WTC11 (cell line): ENCODE data around the gene ANKMY1. TPM values are rescaled to one million over a fixed set of nuclear protein-coding genes. Genes with fewer than 3 reads are reported as not detected.

Experiments used
- CREB1 ChIP-seq: sonication (generic); formaldehyde crosslinking; IDR thresholded peaks from 2 replicates; pipeline ENCODE4 v1.8.0; 2023; ENCODE audit warnings: mild to moderate bottlenecking, missing genetic modification reagents
- FOXP1 ChIP-seq: sonication (generic); formaldehyde crosslinking; IDR thresholded peaks from 2 replicates; pipeline ENCODE4 v1.8.0; 2022; ENCODE audit warnings: missing genetic modification reagents, mild to moderate bottlenecking, moderate library complexity, borderline replicate concordance
- GRHL2 ChIP-seq: fragments of 250-450 bp; sonication (Bioruptor Pico); IDR thresholded peaks from 2 replicates; pipeline ENCODE4 v1.8.0; 2022; ENCODE audit warnings: mild to moderate bottlenecking, moderate library complexity; ENCODE audit not compliant: insufficient replicate concordance, severe bottlenecking
- JAZF1 ChIP-seq: fragments of 250-450 bp; sonication (Bioruptor Pico); IDR thresholded peaks from 2 replicates; pipeline ENCODE4 v1.9.0; 2021; ENCODE audit warnings: moderate library complexity, mild to moderate bottlenecking, inconsistent platforms
- MXD4 ChIP-seq: fragments of 250-450 bp; sonication (Bioruptor Pico); IDR thresholded peaks from 2 replicates; pipeline ENCODE4 v1.8.0; 2021; ENCODE audit warnings: mild to moderate bottlenecking, moderate library complexity, borderline replicate concordance
- NFATC4 ChIP-seq: fragments of 250-450 bp; sonication (Bioruptor Pico); IDR thresholded peaks from 2 replicates; pipeline ENCODE4 v1.9.0; 2021; ENCODE audit warnings: mild to moderate bottlenecking
- NFE2L1 ChIP-seq: sonication (generic); formaldehyde crosslinking; IDR thresholded peaks from 2 replicates; pipeline ENCODE4 v1.8.1; 2023; ENCODE audit warnings: missing genetic modification reagents
- SMAD4 ChIP-seq: sonication (generic); formaldehyde crosslinking; IDR thresholded peaks from 2 replicates; pipeline ENCODE4 v1.8.0; 2022; ENCODE audit warnings: mild to moderate bottlenecking, missing genetic modification reagents
- SOX15 ChIP-seq: fragments of 250-450 bp; sonication (Bioruptor Pico); IDR thresholded peaks from 2 replicates; pipeline ENCODE4 v1.9.0; 2021; ENCODE audit warnings: mild to moderate bottlenecking
- TEAD1 ChIP-seq: sonication (generic); formaldehyde crosslinking; IDR thresholded peaks from 2 replicates; pipeline ENCODE4 v1.8.0; 2022; ENCODE audit warnings: mild to moderate bottlenecking, missing genetic modification reagents
- TP53 ChIP-seq: sonication (generic); formaldehyde crosslinking; IDR thresholded peaks from 2 replicates; pipeline ENCODE4 v1.8.1; 2023; ENCODE audit warnings: mild to moderate bottlenecking, missing genetic modification reagents
- ZNF121 ChIP-seq: sonication (generic); formaldehyde crosslinking; IDR thresholded peaks from 2 replicates; pipeline ENCODE4 v1.8.0; 2023; ENCODE audit warnings: missing genetic modification reagents
- ZNF138 ChIP-seq: sonication (generic); formaldehyde crosslinking; conservative IDR thresholded peaks from 2 replicates; pipeline ENCODE4 v1.8.1; 2022; ENCODE audit warnings: mild to moderate bottlenecking, moderate library complexity, missing genetic modification reagents
- ZNF317 ChIP-seq: sonication (generic); formaldehyde crosslinking; IDR thresholded peaks from 2 replicates; pipeline ENCODE4 v1.8.1; 2023; ENCODE audit warnings: low read depth, mild to moderate bottlenecking, moderate library complexity, missing genetic modification reagents, borderline replicate concordance
- ZNF671 ChIP-seq: fragments of 250-450 bp; sonication (Bioruptor Pico); IDR thresholded peaks from 2 replicates; pipeline ENCODE4 v1.8.0; 2021; ENCODE audit warnings: mild to moderate bottlenecking
- total RNA-seq: library from RNA; stranded (reverse); gene quantifications from 3 replicates; pipeline ENCODE4 v1.2.3, GENCODE V29; 2021
- TF ChIP-seq, protein P1 (sequence below): fragments of 250-450 bp; sonication (Bioruptor Pico); IDR thresholded peaks from 2 replicates; pipeline ENCODE4 v1.9.0; 2021; ENCODE audit warnings: mild to moderate bottlenecking
- TF ChIP-seq, protein P2 (sequence below): fragments of 200-600 bp; IDR thresholded peaks from 2 replicates; pipeline ENCODE4 v1.8.0; 2022; ENCODE audit warnings: antibody characterized with exemption
- TF ChIP-seq, protein P3 (sequence below): sonication (generic); formaldehyde crosslinking; IDR thresholded peaks from 2 replicates; pipeline ENCODE4 v1.8.1; 2022; ENCODE audit warnings: mild to moderate bottlenecking, missing genetic modification reagents, moderate library complexity, borderline replicate concordance
- TF ChIP-seq, protein P4 (sequence below): sonication (generic); formaldehyde crosslinking; IDR thresholded peaks from 2 replicates; pipeline ENCODE4 v1.8.0; 2022; ENCODE audit warnings: mild to moderate bottlenecking, missing genetic modification reagents
- TF ChIP-seq, protein P5 (sequence below): sonication (generic); formaldehyde crosslinking; IDR thresholded peaks from 2 replicates; pipeline ENCODE4 v1.8.1; 2023; ENCODE audit warnings: mild to moderate bottlenecking, missing genetic modification reagents
- TF ChIP-seq, protein P6 (sequence below): sonication (generic); formaldehyde crosslinking; IDR thresholded peaks from 2 replicates; pipeline ENCODE4 v1.8.1; 2022; ENCODE audit warnings: missing genetic modification reagents, borderline replicate concordance

Gene ANKMY1
- total RNA-seq, 1 experiment from 2014 or later, result 4.6 TPM

DNA sequence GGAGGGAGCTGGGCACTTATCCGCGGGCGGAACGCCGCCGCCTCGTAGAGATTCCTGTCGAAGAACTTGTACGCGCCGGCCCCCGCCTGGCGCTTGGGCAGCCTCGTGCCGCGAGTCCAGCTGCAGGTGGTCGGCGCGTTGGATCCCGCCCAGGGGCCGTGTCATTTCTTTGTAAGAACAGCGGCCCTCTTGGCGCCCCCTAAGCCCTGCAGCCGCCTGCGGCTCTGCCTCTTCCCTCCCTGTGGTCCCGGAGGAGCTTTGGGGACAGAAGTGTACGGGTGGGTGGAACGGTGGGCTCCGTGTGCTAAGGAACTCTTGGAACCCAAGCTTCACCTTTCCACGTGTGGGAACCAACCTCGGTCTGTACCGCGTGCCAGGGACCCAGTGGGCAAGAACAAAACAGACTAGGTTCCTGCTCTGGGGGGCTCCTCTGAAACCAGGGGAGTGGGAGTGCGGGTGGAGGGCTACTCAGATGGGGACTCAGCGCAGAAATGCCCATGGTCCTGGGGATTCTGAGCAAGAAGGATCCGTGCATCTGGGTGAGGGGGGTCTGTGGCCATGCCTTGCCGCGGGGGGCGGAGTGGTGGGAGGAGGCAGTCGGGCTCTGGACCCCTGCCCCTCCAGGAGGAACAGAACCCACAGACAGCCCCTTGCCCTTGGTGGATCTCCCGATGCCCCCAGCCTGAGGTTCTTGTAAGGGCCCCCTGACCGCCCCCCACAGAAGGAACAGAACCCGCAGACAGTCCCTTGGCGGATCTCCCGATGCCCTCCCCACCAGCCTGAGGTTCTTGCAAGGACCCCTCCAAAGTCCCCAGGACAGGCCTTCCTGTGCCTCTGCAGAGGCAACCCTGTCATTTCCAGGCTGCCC, 120.9 kb downstream of the ANKMY1 start (continued):
- TF ChIP-seq SOX15 (no peak), TEAD1 (peak; percentile 88), FOXP1 (peak; percentile 90; the same call in 1 of the 2 replicates), ZNF317 (CRISPR knock-in tag) (peak; percentile 48; the same call in 1 of the 2 replicates), TP53 (CRISPR knock-in tag) (peak; percentile 62), MXD4 (no peak), GRHL2 (CRISPR knock-in tag) (no peak), ZNF138 (CRISPR knock-in tag) (no peak; the same call in 1 of the 2 replicates), NFATC4 (no peak), JAZF1 (CRISPR knock-in tag) (no peak), CREB1 (peak; percentile 88; the same call in 1 of the 2 replicates), ZNF121 (CRISPR knock-in tag) (no peak), ZNF671 (CRISPR knock-in tag) (no peak), NFE2L1 (no peak), SMAD4 (CRISPR knock-in tag) (peak; percentile 71; the same call in 1 of the 2 replicates)
- TF ChIP-seq, protein P1, sequence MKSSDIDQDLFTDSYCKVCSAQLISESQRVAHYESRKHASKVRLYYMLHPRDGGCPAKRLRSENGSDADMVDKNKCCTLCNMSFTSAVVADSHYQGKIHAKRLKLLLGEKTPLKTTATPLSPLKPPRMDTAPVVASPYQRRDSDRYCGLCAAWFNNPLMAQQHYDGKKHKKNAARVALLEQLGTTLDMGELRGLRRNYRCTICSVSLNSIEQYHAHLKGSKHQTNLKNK (CRISPR knock-in tag), result no peak
- TF ChIP-seq, protein P2, sequence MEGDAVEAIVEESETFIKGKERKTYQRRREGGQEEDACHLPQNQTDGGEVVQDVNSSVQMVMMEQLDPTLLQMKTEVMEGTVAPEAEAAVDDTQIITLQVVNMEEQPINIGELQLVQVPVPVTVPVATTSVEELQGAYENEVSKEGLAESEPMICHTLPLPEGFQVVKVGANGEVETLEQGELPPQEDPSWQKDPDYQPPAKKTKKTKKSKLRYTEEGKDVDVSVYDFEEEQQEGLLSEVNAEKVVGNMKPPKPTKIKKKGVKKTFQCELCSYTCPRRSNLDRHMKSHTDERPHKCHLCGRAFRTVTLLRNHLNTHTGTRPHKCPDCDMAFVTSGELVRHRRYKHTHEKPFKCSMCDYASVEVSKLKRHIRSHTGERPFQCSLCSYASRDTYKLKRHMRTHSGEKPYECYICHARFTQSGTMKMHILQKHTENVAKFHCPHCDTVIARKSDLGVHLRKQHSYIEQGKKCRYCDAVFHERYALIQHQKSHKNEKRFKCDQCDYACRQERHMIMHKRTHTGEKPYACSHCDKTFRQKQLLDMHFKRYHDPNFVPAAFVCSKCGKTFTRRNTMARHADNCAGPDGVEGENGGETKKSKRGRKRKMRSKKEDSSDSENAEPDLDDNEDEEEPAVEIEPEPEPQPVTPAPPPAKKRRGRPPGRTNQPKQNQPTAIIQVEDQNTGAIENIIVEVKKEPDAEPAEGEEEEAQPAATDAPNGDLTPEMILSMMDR, result no peak
- TF ChIP-seq, protein P3, sequence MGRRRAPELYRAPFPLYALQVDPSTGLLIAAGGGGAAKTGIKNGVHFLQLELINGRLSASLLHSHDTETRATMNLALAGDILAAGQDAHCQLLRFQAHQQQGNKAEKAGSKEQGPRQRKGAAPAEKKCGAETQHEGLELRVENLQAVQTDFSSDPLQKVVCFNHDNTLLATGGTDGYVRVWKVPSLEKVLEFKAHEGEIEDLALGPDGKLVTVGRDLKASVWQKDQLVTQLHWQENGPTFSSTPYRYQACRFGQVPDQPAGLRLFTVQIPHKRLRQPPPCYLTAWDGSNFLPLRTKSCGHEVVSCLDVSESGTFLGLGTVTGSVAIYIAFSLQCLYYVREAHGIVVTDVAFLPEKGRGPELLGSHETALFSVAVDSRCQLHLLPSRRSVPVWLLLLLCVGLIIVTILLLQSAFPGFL (CRISPR knock-in tag), result peak; percentile 85; the same call in 1 of the 2 replicates
- TF ChIP-seq, protein P4, sequence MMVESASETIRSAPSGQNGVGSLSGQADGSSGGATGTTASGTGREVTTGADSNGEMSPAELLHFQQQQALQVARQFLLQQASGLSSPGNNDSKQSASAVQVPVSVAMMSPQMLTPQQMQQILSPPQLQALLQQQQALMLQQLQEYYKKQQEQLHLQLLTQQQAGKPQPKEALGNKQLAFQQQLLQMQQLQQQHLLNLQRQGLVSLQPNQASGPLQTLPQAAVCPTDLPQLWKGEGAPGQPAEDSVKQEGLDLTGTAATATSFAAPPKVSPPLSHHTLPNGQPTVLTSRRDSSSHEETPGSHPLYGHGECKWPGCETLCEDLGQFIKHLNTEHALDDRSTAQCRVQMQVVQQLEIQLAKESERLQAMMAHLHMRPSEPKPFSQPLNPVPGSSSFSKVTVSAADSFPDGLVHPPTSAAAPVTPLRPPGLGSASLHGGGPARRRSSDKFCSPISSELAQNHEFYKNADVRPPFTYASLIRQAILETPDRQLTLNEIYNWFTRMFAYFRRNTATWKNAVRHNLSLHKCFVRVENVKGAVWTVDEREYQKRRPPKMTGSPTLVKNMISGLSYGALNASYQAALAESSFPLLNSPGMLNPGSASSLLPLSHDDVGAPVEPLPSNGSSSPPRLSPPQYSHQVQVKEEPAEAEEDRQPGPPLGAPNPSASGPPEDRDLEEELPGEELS (CRISPR knock-in tag), result peak; percentile 61; the same call in 1 of the 2 replicates
- TF ChIP-seq, protein P5, sequence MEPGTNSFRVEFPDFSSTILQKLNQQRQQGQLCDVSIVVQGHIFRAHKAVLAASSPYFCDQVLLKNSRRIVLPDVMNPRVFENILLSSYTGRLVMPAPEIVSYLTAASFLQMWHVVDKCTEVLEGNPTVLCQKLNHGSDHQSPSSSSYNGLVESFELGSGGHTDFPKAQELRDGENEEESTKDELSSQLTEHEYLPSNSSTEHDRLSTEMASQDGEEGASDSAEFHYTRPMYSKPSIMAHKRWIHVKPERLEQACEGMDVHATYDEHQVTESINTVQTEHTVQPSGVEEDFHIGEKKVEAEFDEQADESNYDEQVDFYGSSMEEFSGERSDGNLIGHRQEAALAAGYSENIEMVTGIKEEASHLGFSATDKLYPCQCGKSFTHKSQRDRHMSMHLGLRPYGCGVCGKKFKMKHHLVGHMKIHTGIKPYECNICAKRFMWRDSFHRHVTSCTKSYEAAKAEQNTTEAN (CRISPR knock-in tag), result peak; percentile 88; the same call in 1 of the 2 replicates
- TF ChIP-seq, protein P6, sequence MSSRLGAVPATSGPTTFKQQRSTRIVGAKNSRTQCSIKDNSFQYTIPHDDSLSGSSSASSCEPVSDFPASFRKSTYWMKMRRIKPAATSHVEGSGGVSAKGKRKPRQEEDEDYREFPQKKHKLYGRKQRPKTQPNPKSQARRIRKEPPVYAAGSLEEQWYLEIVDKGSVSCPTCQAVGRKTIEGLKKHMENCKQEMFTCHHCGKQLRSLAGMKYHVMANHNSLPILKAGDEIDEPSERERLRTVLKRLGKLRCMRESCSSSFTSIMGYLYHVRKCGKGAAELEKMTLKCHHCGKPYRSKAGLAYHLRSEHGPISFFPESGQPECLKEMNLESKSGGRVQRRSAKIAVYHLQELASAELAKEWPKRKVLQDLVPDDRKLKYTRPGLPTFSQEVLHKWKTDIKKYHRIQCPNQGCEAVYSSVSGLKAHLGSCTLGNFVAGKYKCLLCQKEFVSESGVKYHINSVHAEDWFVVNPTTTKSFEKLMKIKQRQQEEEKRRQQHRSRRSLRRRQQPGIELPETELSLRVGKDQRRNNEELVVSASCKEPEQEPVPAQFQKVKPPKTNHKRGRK (CRISPR knock-in tag), result no peak
- TF ChIP-seq, all 79 proteins: peak for 30
